IPS-18c (cell line): Measurements from ENCODE around the gene HDGFL3.
"Not testable (repeated sequence)": the region's sequence is repeated elsewhere in the genome, so short reads cannot be mapped to it uniquely, and the experiment has no call there.

Source experiments
- H3K4me3 ChIP-seq: 2 replicates; pipeline ENCODE4 v1.7.0; 2013; ENCODE audit warnings: low read depth, mild to moderate bottlenecking, low read length, moderate library complexity; ENCODE audit not compliant: insufficient read depth
- H3K9me3 ChIP-seq: one replicate; pipeline ENCODE4 v1.6.1; 2013; ENCODE audit warnings: mild to moderate bottlenecking, low read length, moderate library complexity; ENCODE audit not compliant: control insufficient read depth, insufficient read depth

Gene HDGFL3

DNA sequence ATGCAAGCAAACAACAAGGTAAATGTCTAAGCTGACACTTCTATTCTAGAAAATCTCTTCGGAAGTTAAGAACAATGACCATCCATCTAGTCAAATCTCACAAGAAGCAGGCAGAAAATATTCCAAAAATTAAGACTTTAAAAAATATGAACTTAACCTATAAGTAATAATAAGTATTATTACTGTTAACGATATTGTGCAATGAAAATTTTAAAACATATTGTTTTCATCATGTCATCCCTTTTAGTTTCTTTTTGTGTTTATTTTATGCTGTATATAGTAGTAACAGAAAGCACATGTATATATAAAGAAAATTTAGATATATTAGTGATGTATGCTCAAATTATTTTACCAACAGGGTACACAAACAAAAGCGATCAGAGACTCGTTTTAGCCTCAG is 4.1 kb downstream of the HDGFL3 start:
- Histone ChIP-seq H3K4me3 (no peak overlapping the region), H3K9me3 (no peaks in the 10 kb centered on the region)

DNA sequence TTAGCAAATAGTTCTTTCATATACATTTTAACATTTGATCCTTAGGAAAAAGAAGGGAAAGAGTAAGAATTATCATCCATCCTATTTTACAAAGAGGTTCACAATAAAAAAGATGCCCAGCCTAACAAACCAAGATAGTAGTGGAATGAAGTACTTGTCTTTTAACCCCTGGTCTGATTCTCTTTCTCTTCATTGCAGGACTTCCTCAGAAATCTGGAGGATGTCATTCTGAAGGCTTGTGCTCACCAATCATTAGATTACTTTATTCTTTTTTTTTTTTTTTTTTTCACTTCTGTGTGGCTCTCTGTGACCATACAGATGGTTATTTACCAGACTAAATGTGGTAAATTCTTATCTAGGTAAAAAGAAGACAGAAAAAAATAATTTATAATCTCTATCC is 7.0 kb downstream of the HDGFL3 start:
- no peak overlapping the region for H3K4me3 ChIP-seq
- H3K9me3 ChIP-seq, result no peaks in the 10 kb centered on the region

DNA sequence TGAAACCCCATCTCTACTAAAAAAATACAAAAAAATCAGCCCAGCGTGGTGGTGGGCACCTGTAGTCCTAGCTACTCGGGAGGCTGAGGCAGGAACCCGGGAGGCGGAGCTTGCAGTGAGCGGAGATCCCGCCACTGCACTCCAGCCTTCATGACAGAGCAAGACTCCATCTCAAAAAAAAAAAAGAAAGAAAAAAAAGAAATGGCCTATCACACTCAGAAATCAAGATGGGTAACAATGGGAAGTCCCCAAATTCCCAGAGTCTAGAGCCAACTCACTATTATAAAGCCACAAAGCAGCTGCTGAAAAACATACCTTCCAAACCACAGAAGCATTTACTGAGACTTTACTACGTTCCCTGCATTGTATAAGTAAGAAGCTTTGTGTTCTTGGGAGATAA is 7.5 kb downstream of the HDGFL3 start:
- Histone ChIP-seq H3K9me3 (no peaks in the 10 kb centered on the region), H3K4me3 (no peak overlapping the region)

DNA sequence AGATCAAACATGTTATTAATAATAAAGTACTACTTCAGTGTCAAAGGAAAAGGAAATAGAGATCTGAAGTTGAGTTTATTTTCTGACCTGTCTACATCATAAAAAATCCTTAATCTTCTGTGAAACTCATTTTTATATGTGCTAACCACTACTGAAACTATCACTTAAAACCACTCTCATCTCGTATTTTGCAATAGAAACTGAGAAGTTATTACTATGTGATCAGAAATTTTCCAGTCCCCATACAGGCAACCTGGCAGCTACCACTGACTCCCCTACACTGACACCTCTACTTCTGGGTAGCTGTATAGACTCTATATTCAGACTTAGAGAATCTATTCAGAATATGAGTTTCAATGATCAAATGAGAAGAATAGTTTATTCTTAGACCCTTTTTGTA is 8.3 kb downstream of the HDGFL3 start:
- no peak overlapping the region for H3K4me3 ChIP-seq
- no peaks in the 10 kb centered on the region for H3K9me3 ChIP-seq

DNA sequence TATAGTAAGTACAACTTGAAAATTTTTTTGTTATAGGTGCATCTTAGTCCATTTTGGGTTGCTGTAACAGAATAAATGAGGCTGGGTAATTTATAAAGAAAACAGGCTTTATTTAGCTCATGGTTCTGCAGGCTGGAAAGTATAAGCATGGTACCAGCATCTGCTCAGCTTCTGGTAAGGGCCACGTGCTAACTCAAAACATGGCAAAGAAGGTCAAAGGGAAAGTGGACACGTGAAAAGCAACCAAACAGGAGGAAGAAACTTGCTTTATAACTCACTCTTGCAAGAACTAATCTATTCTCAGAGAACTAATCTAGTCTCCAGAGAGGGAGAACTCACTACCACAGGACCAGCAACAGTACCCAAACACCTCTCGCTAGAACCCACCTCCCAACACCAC is 9.1 kb downstream of the HDGFL3 start:
- Histone ChIP-seq H3K4me3 (no peak overlapping the region), H3K9me3 (no peaks in the 10 kb centered on the region)

DNA sequence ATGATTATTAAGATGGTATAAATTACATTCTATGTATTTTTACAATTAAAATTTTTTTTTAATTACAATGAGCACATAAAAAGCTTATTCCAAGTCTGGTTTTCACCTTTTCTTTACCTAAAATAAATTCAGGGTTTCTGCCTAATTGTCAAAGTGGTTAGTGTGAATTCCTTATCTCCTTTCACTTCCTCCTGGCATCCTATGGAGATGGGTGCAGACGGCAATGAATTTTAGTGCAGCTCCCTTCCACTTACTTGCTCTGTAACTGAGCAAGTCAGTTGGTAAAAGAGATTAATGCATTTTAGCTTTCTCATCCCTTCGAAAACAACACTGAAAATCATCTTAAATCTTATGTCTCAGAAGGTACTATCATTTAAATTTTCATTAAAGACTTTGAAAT is 13.1 kb downstream of the HDGFL3 start:
- Histone ChIP-seq H3K4me3 (no peak overlapping the region), H3K9me3 (no peaks in the 10 kb centered on the region)

DNA sequence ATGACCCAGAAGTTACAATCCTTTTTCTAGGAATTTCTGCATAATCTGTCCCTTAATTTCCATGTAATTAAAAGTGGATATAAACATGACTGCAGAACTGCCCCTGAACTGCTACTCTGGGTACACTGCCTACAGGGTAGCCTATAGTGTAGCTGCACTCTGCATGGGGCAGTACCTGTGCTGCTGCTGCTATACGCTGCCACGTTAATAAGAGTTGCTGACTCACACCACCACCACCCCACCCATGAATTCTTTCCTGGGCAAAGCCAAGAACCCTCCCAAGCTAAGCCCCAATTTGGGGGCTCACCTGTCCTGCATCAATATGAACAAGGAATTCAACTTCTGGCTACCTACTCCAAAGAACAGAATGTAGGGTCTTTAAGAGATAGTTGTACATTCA is 13.9 kb downstream of the HDGFL3 start:
- H3K9me3 ChIP-seq, result no peaks in the 10 kb centered on the region
- no peak overlapping the region for H3K4me3 ChIP-seq

DNA sequence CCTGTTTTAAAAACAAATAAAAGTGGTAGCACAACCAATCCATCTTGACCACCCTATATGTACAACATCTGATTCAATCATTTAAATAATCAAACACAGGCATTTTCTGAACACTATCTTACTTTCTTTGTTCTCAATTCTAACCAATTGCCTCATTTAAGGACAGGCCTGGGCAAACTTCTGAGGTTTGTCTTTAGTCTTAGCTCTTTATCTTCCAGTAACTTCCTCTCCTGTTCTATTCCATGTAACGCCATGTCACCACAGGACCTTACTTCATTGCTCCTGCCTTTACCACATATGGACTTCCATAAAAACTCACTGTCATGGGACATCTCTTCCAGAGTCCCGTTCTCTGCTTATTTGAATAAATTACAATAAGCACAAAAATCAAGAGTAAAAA is 14.9 kb downstream of the HDGFL3 start:
- no peak overlapping the region for H3K4me3 ChIP-seq
- H3K9me3 ChIP-seq, result no peaks in the 10 kb centered on the region

DNA sequence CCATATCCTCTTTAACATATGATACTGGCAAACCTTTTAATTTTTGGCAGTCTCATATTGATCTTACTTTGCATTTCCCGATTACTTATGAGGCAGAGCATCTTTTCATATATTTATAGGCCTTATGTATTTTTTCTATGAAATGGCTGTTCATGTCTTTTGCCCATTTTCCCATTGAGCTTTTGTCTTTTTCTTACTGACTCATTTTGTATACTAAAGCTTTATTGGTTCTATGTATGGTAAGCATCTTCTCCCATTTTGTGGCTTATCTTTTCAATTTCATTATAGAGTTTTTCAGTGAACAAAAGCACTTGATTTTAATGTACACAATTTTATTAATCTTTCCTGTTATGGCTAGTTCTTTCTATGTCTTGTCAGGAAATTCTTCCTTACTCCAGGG is 17.2 kb downstream of the HDGFL3 start:
- Histone ChIP-seq H3K9me3 (no peaks in the 10 kb centered on the region), H3K4me3 (no peak overlapping the region)

DNA sequence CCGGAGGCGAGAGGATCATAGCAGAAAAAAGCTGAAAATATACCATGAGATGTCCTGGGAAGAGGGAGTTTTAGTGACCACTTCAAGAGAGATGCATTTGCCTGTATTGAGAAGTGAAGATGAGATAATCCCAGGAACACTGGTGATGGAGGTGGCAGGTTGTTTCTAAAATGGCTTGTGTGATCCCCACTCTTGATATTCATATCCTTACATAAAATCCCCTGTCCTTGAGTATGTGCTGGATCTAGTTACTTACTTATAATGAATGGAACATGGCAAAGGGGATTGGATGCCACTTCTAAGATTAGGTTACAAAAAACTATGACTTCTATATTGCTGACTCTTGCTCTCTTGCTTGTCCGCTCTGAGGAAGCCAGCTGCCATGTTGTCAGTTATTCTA is 22.1 kb downstream of the HDGFL3 start:
- H3K4me3 ChIP-seq, result no peak overlapping the region
- H3K9me3 ChIP-seq, result no peaks in the 10 kb centered on the region

DNA sequence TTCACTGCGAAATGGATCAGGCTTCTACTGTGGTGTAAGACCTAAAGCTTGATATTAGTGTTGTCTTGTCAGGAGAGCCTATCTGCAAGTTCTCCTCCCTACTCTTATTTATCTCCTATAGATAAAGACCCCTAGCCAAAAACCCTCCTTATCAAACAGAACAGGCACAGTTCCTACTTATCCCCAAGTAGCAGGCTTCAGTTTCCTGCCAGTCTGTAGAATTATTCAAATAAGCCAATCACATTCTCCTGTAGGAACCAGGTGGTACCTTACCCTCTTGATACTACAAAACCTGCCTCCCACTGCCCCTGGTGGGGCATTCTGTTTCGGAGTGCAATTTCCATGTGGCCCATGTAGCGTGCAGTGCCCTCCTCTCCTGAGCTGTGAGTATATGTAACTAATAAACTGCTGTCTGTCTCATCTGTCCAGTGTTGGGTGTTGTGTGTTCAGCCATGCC is 28.7 kb downstream of the HDGFL3 start:
- Histone ChIP-seq H3K4me3 (no peak overlapping the region), H3K9me3 (no peaks in the 10 kb centered on the region)

DNA sequence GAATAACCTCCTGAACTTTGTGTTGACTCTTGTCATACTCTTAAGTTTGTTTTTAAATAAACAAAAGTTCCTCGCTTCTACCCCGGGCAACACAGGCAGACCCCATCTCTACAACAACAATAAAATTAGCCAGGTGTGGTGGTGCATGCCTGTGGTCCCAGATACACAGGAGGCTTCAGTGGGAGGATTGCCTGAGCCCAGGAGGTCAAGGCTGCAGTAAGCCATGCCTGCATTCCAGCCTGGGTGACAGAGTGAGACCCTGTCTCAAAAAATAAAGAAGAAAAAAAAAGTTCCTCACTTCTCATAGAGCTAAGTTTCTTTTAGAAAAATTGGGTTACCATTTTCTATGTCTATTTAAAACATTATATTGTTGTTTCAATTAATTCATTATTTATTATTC is 29.2 kb downstream of the HDGFL3 start:
- Histone ChIP-seq H3K4me3 (no peak overlapping the region), H3K9me3 (no peaks in the 10 kb centered on the region)

DNA sequence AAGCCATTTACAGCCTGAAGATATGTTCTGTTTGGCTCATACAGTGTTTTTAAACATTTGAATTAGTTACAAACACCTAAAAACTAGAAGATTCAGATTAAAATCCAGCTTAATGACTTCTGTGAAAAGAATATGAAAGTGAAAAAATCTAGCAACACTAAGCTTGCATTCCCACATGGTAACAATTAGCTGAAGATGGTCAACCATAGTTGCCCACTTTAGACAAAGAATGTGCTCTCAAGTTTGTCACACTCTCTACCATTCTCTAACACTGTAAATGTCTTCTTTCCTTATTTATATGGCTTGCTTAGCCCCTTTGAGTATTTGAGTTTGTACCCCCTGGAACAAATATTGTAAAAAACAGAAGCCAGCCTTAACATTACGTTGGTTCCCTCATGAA is 32.7 kb downstream of the HDGFL3 start:
- Histone ChIP-seq H3K4me3 (no peak overlapping the region), H3K9me3 (no peaks in the 10 kb centered on the region)

DNA sequence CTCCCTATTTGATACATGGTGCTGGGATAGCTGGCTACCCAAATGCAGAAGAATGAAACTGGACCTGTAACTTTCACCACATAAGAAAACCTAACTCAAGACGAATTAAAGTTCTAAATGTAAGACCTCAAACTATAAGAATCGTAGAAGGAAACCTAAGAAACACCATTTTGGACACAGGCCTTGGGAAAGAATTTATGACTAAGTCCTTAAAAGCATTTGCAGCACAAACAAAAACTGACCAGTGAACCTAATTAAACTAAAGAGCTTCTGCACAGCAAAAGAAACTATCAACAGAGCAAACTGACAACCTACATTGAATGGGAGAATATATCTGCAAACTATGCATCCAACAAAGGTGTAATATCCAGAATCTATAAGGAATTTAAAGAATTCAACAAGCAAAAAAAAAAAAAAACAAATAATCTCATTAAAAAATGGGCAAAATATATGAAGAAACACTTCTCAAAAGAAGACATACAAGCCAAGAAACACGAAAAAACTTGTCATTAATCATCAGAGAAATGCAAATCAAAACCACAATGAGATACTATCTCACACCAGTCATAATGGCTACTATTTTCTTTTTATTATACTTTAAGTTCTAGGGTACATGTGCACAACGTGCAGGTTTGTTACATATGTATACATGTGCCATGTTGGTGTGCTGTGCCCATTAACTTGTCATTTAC is 37.0 kb downstream of the HDGFL3 start:
- Histone ChIP-seq H3K9me3 (no peaks in the 10 kb centered on the region), H3K4me3 (no peak overlapping the region)

DNA sequence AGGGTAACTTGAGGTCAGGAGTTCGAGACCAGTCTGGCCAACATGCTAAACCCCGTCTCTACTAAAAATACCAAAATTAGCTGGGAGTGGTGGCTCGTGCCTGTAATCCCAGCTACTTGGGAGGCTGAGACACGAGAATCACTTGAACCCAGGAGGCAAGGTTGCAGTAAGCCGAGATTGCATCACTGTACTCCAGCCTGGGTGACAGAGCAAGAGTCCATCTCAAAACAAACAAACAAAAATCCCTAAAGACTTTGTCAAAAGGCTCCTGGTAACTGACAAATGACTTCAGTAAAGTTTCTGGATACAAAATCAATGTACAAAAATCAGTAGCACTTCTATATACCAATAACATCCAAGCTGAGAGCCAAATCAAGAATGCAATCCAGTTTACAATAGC is 38.0 kb downstream of the HDGFL3 start:
- H3K4me3 ChIP-seq, H3K9me3 ChIP-seq: not testable (repeated sequence)

DNA sequence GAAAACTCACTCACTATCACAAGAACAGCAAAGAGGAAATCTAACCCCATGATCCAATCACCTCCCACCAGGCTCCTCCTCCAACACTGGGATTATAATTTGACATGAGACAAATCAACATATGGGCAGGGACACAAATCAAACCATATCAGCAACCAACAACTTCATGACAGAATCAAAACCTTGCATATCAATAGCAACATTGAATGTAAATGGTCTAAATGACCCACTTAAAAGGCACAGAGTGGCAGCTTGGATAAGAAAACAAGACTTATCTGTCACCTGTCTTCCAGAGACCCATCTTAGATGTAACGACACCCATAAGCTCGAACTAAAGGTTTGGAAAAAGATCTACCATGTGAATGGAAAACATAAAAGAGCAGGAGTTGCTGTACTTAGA is 40.8 kb downstream of the HDGFL3 start:
- no peaks in the 10 kb centered on the region for H3K9me3 ChIP-seq
- no peak overlapping the region for H3K4me3 ChIP-seq

DNA sequence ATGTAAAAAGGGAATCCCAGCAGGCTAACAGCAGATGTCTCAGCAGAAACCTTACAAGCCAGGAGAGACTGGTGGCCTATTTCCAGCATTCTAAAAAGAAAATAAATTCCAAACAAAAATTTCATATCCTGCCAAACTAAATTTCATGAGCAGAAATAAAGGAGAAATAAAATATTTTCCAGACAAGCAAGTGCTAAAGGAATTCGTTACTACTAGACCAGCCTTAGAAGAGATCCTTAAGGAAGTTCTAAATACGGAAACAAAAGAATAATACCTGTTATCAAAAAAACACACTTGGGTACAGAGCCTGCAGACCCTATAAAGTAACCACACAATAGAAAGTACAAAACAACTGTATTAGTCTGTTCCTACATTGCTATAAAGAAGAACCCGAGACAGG is 41.4 kb downstream of the HDGFL3 start:
- H3K9me3 ChIP-seq, result no peaks in the 10 kb centered on the region
- H3K4me3 ChIP-seq, result no peak overlapping the region

DNA sequence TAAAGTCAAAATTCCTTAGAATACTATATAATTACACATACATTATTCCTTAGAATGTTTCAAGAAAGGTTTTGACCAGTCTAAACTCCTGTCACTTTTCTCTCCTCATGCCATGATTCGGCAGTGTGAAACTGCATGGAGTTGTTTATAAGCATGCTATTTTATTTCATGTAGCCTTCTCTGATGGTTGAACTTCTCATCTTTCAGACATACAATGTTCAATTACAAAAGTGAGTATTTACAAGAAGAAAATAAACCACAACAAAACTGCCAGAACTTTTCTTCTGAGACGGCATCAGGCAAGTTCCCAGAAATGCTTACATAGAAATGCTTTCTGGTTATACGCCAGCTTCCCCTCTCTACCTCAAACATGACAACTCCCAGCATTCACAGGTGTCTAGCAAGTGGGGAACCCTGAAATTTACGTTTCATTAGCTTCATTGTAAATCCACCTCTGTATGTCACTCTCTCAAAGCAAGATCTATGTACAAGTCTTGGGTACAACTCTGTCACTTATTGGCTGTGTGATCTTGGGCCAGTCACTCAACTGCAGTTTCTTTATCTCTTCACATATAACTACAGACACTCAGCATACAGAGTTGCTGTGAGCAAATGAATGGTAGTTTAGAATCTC is 42.7 kb downstream of the HDGFL3 start:
- H3K4me3 ChIP-seq, result no peak overlapping the region
- no peaks in the 10 kb centered on the region for H3K9me3 ChIP-seq
